KOPT-K1 (cell line): Measurements from ENCODE around the gene NR6A1.
"Not testable (repeated sequence)": the region's sequence is repeated elsewhere in the genome, so short reads cannot be mapped to it uniquely, and the experiment has no call there.

Source experiments
- H3K27ac ChIP-seq: fragments of 200-600 bp; sonication (generic); 2 replicates; pipeline ENCODE4 v1.5.1; 2016; ENCODE audit warnings: antibody characterized with exemption, mild to moderate bottlenecking, low read depth, low read length; ENCODE audit not compliant: poor library complexity, severe bottlenecking
- H3K36me3 ChIP-seq: fragments of 200-600 bp; sonication (generic); 2 replicates; pipeline ENCODE4 v1.5.1; 2017; ENCODE audit warnings: antibody characterized with exemption, mild to moderate bottlenecking, low read length, moderate library complexity; ENCODE audit not compliant: insufficient read depth
- H3K9me3 ChIP-seq: fragments of 200-600 bp; sonication (generic); 2 replicates; pipeline ENCODE4 v1.5.1; 2017; ENCODE audit warnings: antibody characterized with exemption, low read length, mild to moderate bottlenecking; ENCODE audit not compliant: insufficient read depth, poor library complexity, severe bottlenecking

NR6A1 gene

GRCh38 chr9:124635285-124635684 is 135.8 kb downstream of the NR6A1 start:
- Histone ChIP-seq H3K9me3 (no peaks in the 10 kb centered on the region), H3K36me3 (no peaks in the 10 kb centered on the region), H3K27ac (no peak overlapping the region)

DNA sequence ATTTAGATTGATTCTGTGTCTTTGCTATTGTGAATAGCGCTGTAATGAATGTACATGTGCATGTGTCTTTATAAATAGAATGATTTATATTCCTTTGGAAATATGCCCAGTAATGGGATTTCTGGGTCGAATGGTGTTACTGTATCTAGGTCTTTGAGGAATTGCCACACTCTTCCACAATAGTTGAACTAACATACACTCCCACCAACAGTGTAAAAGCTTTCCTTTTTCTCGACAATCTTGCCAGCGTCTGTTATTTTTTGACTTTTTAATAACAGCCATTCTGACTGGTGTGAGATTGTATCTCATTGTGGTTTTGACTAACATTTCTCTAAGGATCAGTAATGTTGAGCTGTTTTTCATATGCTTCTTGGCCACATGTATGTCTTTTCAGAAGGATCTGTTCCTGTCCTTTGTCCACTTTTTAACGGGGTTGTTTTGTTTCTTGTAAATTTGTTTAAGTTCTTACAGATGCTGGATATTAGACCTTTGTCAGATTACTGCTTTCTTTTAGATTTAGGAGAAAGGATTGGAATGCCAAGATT is 139.0 kb downstream of the NR6A1 start:
- Histone ChIP-seq H3K27ac (peak overlapping the region; percentile 29), H3K36me3 (no peaks in the 10 kb centered on the region), H3K9me3 (no peaks in the 10 kb centered on the region)

DNA sequence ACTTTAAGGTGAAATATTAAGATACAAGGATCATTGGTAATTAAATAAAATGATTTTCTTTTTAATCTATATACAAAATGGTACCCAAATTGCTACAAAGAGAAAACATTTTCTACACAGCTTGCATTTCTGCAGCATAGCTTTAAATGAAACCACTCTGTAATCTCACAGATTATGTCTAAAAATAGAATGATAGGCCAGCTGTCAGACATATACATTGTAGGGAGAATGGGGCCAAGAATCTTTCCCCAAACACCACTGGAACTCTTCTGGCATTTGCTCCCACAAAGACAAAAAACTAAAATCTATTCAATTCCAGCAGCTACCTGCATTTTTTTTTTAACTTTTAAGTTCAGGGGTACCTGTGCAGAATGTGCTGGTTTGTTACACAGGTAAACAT is 139.8 kb downstream of the NR6A1 start:
- Histone ChIP-seq H3K9me3 (no peaks in the 10 kb centered on the region), H3K27ac (no peak overlapping the region), H3K36me3 (no peaks in the 10 kb centered on the region)

- Histone ChIP-seq H3K36me3 (no peaks in the 10 kb centered on the region), H3K9me3 (no peaks in the 10 kb centered on the region), H3K27ac (peak overlapping the region; percentile 4)
Observed at GRCh38 chr9:124629600-124629999, 141.5 kb downstream of the NR6A1 start.

DNA sequence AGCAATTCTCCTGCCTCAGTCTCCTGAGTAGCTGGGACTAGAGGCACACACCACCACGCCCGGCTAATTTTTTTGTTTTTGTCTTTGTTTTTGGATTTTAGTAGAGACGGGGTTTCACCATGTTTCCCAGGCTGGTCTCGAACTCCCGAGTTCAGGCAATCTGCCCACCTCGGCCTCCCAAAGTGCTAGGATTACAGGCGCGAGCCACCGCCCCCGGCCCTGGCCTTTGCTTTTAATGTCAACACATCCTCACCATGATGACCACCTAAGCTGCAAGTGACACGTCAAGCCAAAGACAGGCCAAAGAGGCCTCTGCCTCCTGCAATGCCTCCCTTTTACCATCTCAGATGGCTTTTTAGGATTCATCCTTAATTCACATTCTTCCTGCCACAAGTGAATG is 142.4 kb downstream of the NR6A1 start:
- no peaks in the 10 kb centered on the region for H3K36me3 ChIP-seq
- no peaks in the 10 kb centered on the region for H3K9me3 ChIP-seq
- no peak overlapping the region for H3K27ac ChIP-seq

GRCh38 chr9:124626276-124626675 is 144.8 kb downstream of the NR6A1 start:
- no peaks in the 10 kb centered on the region for H3K36me3 ChIP-seq
- H3K9me3 ChIP-seq: no peaks in the 10 kb centered on the region
- H3K27ac ChIP-seq: no peak overlapping the region

GRCh38 chr9:124625087-124625486 is 146.0 kb downstream of the NR6A1 start:
- no peak overlapping the region for H3K27ac ChIP-seq
- no peaks in the 10 kb centered on the region for H3K36me3 ChIP-seq
- no peaks in the 10 kb centered on the region for H3K9me3 ChIP-seq

DNA sequence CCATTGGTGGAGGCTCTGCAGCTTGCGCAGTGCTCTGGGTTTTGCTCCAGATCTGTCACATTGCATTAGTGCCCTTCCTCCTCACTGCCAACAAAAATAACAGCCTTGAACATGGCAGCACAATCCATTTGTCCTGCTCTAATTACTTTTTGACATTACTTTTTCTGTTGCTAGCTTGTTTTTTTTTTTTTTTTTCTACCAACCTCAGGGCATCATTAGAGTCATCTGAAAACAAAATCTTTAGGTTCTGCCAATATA is 146.4 kb downstream of the NR6A1 start:
- Histone ChIP-seq H3K36me3 (no peaks in the 10 kb centered on the region), H3K27ac (no peak overlapping the region), H3K9me3 (no peaks in the 10 kb centered on the region)

- no peak overlapping the region for H3K27ac ChIP-seq
- H3K9me3 ChIP-seq: no peaks in the 10 kb centered on the region
Observed at GRCh38 chr9:124623966-124624734, 147.0 kb downstream of the NR6A1 start.

DNA sequence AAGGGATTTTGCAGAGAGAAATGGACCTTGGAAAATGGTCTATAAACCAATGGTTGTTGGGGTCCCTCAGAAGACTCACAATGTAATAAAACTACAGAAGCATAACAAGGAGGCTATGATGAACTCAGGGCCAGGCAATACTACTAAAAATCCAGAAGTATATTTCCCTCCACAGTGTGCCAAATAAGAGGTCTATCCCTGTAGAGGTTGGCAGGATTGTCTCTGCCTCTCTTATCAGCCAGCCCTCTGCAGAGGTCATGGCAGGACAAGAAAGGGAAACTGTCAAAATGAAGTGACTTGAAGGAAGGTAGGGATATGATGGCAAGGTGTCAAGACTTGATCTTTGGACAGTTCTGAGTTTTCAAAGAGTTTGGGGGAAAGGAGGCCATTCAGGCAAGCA is 148.2 kb downstream of the NR6A1 start:
- Histone ChIP-seq H3K36me3 (no peaks in the 10 kb centered on the region), H3K27ac (no peak overlapping the region), H3K9me3 (no peaks in the 10 kb centered on the region)

More at GRCh38 chr9:124623966-124624734, 147.0 kb downstream of the NR6A1 start:
- H3K36me3 ChIP-seq: no peaks in the 10 kb centered on the region

- H3K27ac ChIP-seq: no peak overlapping the region
- no peaks in the 10 kb centered on the region for H3K36me3 ChIP-seq
- no peaks in the 10 kb centered on the region for H3K9me3 ChIP-seq
Observed at GRCh38 chr9:124621371-124622328, 149.5 kb downstream of the NR6A1 start.

DNA sequence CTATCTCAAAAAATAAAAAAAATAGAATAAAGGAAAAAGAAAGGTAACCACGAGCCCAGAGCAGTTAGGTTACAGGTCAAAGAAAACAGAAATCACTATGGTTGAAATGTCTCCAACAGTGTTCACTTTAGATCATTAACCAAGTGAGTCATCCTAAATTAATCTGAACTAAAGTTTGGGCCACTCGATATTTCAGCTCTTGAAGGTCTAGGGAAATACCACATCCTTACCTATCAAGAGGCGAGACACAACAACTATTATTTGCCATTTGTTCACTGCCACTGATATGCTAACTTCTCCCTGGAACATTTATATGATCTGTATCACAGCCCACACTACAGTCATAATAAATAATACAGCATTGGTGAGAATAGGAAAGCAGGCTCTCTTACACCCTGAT is 152.6 kb downstream of the NR6A1 start:
- Histone ChIP-seq H3K27ac (no peak overlapping the region), H3K36me3 (no peaks in the 10 kb centered on the region), H3K9me3 (no peaks in the 10 kb centered on the region)

DNA sequence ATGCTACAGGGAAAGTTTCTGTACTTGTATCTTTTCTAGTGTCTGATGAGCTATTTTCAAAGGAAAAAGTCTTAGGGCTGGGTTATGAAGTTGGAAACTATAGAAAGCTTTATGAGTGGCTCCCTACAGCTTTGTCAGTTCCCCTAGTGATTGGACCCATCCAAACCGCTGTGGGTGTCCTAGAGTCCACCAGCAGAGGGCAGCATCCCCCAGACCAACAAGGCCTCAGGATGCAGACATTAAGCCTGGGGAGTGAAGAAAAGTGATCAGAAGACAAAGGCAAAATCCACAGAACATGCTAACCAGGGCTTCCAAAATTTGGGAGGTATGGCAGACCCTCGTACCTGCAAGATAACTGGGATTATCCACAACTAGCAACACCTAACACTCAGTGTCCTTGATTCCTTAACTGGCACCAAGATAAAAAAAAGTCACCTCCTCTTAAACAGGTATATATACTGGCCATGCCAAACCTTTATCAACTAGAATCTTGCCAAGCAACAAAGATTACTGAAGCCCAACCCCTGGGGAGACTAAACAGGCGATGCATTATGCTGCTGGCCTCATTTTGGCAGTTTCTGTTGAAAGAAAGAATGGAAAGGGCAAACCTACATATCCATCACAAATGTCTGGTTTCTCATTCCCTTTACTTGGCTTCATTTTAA is 153.5 kb downstream of the NR6A1 start:
- H3K36me3 ChIP-seq: no peaks in the 10 kb centered on the region
- H3K9me3 ChIP-seq: no peaks in the 10 kb centered on the region
- H3K27ac ChIP-seq: no peak overlapping the region

DNA sequence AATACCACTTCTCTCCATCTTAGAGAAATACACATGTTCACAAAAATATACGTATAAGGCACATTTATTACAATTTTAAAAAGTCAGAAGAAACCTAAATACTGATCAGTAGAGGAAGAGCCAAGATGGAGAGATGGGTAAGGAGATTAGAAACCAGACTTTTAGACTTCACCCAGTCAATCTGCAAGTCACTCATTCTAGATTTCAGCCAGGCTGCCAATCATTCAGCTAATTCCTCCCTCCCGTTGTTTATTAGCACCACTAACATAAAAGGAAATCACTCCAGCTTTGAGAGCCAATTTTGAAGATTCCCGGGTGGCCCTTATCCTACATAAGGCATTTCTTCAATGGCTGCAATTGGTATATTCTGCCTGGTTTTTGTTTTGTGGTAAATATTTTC is 154.2 kb downstream of the NR6A1 start:
- Histone ChIP-seq H3K27ac (no peak overlapping the region), H3K36me3 (no peaks in the 10 kb centered on the region), H3K9me3 (no peaks in the 10 kb centered on the region)

GRCh38 chr9:124615840-124616239 is 155.3 kb downstream of the NR6A1 start:
- H3K27ac ChIP-seq, H3K36me3 ChIP-seq, H3K9me3 ChIP-seq: not testable (repeated sequence)
